GM03348 (cell line): ENCODE data around the gene ATG5.
A peak's percentile ranks its signal among the peaks of the same experiment; 100 is the strongest.

Experiments used
- DNase-seq: peaks from one replicate; pipeline ENCODE4 v3.0.0; 2012; ENCODE audit warnings: low spot score

The ATG5 gene

GRCh38 chr6:106180208-106180607 is 145.4 kb downstream of the ATG5 start:
- no peak for DNase-seq

DNA sequence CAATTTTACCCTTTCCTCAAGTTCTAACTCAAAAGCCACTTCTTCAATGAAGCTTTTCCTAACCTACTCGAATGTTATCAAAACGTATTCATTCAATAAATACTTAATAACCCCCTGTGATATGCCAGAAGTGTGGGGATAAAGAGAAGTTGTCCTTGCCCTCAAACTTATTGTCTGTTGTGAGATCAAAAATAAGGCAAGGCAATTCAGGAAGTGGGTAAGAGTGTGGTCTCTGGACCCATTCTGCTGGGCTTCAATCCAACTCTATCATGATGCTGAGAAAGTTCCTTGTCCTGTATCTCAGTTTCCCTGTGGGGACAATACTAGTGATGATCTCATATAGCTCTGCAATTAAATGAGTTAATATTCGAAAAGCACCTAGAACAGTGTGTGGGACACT is 146.7 kb downstream of the ATG5 start:
- DNase-seq, result no peak

DNA sequence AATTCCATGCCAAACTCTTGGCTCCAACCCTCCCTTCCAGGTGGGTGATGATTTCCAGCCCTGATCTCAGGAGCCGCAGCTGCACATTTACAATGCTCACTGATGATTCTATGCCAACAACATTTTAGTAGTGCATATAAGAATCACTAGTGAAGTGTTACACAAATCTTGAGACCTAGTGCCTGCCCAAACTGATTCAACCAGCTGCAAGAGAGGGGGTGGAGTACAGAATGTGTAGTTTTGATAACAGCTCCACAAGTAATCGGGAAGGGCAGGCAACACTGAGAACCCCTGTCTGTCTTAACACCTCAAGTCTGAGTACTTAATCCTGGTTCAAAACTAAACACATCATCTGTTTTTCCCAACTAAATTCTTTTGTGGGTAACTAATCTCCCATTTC is 147.8 kb downstream of the ATG5 start:
- no peak for DNase-seq

DNA sequence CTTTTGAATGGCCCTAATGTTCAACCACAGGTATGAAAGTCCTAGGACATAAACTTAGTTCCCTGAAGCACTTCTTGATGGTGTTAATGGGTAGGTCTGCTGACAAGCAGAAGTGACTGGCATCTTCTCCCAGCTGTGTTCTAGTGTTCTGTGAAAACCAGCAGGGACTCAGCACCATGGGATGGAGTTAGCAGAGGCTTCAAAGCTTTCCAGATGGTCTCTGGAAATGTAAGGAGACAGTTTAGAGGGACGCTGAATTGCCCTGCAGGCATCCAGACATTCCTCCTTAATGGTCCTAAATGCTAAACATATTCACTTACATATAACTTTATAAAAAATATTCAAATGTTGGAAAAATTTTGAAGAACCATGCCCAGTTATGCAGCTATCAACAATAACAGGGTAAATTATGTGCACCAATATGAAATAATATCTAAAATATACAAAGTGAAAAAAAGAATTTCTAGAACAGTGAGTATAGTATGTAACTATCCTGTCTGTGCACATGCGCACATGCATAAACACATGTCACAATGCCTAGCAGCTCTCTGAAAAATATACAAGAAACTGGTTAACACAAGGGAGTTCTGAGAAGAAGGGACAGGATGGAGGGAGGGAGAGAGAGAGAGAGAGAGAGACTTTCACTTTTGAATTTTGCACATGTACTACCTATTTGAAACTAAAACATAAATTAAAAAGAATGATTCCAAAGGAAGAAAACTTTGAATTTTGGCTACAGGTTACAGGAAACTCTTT is 152.3 kb downstream of the ATG5 start:
- no peak for DNase-seq

DNA sequence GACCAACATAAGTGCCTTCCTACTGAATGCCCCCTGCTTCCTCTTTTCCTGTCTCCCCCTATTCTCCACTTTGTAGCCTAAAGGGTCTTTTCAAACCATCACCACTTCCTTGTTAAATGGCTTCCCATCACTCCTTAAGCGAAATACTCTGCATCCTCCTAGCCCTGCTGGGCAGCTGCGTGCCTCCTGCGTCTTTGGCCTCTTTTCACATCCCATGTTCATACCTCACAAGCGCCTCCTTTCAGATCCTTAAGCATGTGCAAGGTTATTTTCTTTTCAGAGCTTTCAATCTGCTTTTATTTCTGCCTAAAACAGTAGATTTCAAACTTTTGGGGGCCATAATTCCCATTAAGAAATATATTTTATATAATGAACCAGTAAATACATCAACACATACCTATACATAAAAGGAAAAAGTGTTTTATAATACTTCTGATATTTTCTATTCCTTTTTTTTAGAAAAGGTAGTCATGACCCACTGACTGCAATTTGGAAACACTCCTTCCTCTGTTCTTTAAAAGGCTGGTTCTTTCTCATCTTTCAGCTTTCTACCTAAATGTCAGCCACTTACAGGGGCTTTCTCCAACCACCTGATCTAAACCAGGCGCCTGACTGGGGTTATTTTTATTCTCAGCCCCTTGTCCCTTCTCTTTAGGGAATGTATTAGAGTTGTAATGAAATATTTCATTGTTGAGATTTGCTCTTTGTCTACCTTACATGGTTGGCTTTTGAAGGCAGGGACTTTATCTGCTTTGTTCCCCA is 155.3 kb downstream of the ATG5 start:
- DNase-seq, result no peak

GRCh38 chr6:106169517-106169916 is 156.0 kb downstream of the ATG5 start:
- no peak for DNase-seq

DNA sequence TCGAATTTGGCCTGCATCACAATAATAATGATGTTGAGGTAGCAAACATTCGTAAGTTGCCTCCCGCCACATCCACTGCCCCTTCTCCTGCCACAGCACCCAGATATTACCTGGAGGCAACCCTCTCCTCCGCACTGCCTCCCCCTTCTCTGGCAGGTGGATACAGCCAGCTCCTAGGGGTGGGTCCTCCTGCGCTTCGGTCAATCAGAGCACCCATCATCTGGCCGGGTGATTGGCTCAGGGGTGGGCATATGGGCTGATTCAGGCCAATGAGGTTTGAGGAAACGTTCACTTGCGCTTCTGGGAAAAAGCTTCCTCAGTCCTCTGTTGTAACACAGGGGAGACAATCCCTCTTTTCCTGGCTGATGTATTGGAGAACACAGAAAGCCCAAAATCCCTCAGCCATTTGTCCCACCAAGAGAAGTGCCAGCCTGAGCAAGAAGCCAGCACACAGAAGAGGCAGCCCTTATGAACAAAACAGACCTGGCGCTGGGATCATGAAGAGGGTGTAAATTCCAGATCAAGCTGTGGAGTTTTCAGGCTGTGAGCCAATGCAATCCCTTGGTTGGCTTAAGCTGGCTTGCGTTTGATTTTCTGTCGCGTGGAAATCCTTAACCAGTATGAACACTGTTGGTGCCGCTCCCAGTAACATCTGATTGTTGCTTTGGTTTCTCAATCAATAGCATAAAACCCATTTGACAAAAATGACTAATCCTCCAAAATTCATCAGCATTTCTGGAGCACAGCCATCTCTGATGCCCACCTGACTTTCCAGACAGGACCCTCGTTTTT is 157.3 kb downstream of the ATG5 start:
- no peak for DNase-seq

- DNase-seq, result no peak
These were observed 158.3 kb downstream of the ATG5 start for GRCh38 chr6:106167096-106167814.

DNA sequence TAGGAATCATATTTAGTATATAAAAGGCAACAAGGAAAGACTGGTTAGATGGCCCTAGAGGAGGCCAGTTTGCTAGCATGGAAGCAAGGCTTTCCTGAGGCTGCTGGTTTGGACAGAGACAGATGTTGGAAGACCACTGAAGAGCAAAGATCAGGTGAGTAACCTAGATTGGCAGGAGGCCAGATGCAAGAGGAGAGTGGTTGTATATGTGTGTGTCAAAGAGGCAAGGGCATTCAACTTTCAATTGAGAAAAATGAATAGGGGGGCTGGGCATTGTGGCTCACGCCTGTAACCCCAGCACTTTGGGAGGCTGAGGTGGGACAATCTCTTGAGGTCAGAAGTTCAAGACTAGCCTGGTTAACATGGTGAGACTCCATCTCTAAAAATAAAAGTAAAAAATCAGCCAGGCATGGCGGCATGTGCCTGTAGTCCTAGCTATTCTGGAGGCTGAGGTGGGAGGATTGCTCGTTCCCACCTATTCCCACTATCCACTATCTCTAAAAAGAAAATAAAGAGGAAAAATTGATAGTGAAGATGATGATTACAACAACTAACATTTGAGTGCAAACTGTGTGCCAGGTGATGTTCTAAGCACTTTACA is 159.6 kb downstream of the ATG5 start:
- DNase-seq, result no peak

- peak; percentile 73 for DNase-seq
These were observed 161.3 kb downstream of the ATG5 start for GRCh38 chr6:106163966-106164877.

GRCh38 chr6:106163446-106163965 is 162.1 kb downstream of the ATG5 start:
- DNase-seq, result peak; percentile 74

GRCh38 chr6:106162921-106163320 is 162.6 kb downstream of the ATG5 start:
- DNase-seq, result no peak

- DNase-seq, result no peak
These were observed 163.7 kb downstream of the ATG5 start for GRCh38 chr6:106161893-106162292.

DNA sequence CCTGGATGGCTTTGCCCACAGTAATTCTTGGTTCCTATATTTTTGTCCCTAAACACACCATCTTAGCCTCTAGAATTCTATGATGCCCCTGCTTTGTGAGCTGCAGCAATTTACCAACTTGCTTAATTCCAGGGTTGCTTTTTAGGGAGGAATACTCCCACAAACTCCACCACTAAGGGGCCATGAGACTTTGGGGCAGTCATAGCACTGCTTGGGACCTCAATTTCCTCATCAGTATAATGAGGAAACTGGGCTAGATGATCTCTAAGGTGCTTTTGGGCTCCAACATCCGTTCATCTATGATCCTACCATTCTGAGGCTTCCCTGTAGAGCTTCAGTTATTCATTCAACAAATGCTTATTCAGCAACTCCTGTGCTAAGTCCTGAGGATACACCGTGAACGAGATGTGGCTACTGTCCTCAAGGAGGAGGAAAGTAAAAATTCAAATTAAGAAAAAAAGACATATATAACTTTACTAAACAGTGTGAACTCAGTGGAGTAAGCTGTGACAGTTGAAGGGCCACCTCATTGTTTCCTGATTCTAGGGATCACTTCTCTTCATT is 164.2 kb downstream of the ATG5 start:
- DNase-seq, result no peak

DNA sequence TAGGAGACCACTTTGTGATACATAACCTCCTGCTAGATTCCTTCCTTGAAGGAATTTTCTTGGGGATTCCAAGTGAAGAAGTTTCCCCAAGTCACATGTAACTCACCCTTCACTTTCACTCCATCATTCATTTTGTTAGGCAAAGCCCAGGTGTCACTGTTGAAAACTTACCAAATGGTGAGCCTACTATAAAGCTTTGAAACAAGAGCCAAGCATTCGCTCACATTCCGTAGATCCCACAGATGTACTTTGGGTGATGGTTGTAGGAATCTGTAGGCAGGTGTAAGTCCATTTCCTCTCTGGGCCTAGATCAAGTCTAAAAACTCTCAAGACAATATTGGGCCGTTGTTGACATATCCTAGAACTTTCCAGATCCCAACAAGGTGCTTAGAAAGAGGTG is 165.4 kb downstream of the ATG5 start:
- DNase-seq, result no peak

- DNase-seq, result peak; percentile 91
These were observed 166.0 kb downstream of the ATG5 start for GRCh38 chr6:106159531-106159940.

DNA sequence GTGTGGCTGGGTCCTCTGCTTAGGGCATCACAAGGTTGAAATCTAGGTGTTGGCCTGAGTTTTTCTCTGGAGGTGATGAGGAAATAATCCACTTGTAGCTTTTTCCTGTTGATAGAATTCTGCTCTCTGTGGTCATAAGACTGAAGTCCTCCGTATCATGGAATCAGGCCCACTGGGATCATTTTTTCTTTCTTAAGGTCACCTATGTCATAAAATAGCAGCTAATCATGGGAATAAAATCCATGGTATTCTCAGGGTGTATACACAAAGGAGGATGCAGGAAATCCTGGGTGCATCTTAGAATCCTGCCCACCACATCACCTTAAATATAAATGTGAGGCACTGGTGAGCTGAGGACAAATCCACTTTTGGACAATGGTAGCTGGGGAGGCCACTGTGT is 166.7 kb downstream of the ATG5 start:
- DNase-seq, result peak; percentile 27

DNA sequence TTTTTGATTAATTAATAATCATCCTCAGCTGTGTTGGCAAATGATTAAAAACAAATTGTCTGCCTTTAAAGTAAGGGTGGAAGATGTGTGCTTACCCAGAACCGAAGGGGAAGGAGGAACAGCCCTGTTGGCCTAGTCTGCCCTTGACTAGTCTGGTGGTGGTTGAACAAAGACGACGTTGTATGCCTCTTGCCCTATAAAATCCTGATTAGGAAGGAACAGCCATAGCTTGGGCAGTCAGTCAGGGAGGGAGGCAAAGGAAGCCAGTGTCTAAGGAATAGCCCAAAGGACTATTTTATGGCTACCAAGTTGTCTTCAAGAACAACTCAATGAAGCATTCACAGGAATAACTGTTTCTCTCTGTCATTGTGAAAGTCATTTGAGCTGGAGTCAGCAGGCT is 168.7 kb downstream of the ATG5 start:
- DNase-seq, result no peak

DNA sequence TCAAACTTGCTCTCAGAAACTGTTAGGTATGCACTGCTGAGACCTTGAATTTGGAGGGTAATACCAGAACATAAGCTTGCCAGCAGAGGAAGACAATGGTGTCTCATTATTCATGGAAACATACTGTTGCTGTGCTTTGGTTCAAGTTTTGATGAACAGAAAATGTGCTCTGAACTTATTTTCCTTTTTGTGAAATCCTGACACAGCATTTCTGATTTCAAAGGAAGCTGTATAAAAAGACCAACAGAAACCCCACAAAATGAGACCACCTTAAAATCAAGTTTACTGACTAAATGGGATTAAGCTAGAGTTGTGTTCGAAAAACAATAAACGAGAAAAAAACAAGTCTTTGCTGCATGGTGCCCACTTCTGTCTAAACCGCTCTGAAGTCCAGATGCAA is 169.1 kb downstream of the ATG5 start:
- no peak for DNase-seq

DNA sequence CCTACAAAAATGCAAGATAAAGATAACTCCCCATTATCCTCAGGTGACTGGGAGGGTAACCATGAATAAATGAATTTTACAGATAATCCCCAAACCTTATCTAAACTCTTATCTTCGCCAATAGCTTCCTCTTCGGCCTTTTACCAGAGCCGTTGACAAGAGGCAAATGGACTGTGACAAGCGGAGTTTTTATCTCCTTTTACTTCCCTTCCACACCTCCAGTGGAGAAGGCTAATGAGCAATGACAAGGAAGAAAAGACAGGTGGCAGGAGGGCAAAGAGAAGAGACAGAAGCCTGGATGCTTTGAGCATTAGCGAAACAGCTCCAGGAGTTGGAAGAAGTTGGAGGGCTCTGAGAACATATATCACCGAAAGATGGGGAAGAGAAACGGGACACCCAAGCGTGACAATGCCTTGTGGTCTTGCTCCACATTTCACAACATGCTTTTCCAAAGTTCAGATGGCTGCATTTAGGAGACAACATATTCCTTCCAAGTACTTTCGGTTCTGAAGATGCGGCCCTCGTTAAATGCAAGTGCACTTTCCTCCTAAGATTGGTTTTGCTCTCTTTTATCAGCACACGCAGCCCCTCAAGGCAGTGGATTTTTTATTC is 170.2 kb downstream of the ATG5 start:
- DNase-seq, result peak; percentile 37
